Measurements from ENCODE around the gene TSPY8. TPM values are rescaled to one million over a fixed set of nuclear protein-coding genes. Genes with fewer than 3 reads are reported as not detected.
"Not testable (repeated sequence)": the region's sequence is repeated elsewhere in the genome, so short reads cannot be mapped to it uniquely, and the experiment has no call there.

TSPY8 gene, protein sequence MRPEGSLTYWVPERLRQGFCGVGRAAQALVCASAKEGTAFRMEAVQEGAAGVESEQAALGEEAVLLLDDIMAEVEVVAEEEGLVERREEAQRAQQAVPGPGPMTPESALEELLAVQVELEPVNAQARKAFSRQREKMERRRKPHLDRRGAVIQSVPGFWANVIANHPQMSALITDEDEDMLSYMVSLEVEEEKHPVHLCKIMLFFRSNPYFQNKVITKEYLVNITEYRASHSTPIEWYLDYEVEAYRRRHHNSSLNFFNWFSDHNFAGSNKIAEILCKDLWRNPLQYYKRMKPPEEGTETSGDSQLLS
- total RNA-seq: not detected

GRCh38 chrY:9357497-9357896, at the start of gene TSPY8:
Gene TSPY8, plus strand, starts transcription at chrY:9357797. Its CDS starts 46 bp downstream, at chrY:9357843.
- DNase-seq (ENCODE audit: low spot score): not testable (repeated sequence)

DNA sequence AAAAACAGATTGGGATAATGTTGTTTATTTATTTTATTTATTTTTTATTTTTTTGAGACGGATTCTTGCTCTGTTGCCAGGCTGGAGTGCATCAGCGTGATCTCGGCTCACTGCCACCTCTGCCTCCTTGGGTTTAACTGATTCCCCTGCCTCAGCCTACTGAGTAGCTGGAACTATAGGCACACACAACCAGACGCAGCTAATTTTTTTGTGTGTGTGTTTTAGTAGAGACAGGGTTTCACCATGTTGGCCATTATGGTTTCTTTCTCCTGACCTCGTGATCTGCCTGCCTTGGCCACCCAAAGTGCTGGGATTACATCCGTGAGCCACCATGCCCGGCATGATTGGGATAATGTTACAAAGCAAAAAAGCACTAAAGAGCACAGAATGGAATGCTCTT, 36.6 kb upstream of the TSPY8 start:
- no peak for DNase-seq (ENCODE audit: low spot score)

GRCh38 chrY:9337164-9337563, 20.4 kb upstream of the TSPY8 start, which contains the start of gene TSPY4:
Gene TSPY4, plus strand, starts transcription at chrY:9337464. Its CDS starts 46 bp downstream, at chrY:9337510.
- DNase-seq (ENCODE audit: low spot score): not testable (repeated sequence)

DNA sequence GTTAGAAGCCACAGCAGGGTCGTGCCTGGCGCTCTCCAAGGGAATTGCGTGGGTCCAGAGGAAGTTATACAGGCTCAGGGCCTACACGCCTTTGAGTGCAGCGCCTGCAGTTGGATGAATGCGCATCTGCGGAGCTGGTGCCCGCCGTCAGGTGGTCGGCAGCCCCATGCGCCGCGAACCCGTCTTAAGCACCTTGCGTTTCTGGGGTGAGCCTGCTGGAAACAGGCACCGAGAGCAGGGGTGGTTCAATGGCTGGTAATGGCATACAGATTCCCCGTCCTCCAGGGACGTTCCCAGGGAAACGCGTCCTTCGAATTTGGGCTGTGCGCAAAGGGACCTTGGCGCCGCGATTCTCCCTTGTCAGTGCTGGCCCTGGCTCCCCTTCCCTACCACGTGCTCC, 38.9 kb downstream of the TSPY8 start:
- DNase-seq (ENCODE audit: low spot score): not testable (repeated sequence)

DNA sequence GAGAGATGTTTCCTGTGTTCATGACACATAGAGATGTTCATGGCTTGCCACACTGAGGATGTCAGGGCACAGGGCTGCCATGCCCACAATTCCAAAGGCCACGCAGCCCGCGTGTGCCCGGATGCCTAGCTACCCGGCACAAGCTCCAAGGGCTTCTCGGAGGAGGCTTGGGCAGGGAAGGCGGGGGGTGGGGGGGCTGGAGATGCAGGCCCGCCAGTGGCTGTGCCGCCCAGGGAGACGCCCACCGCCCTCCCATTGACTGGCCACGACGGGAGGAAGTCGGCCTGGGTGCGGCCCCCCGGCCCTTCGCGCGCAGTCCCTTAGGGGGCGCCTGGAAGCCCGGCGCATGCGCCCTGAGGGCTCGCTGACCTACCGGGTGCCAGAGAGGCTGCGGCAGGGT, 40.5 kb downstream of the TSPY8 start, which contains the start of gene TSPY3:
TSPY3 (plus strand) TSS at position 301 of the 400 bp plus-strand sequence; CDS start at position 347, 46 bp downstream.
- DNase-seq (ENCODE audit: low spot score): not testable (repeated sequence)

Other genes with a start within 250 kb of the TSPY8 start
- gene TSPY4, start 20.3 kb upstream of the TSPY8 start, total RNA-seq: not detected
- gene TSPY3, start 40.6 kb downstream of the TSPY8 start, total RNA-seq: not detected
- not detected for gene TSPY1, start 109.2 kb downstream of the TSPY8 start, total RNA-seq
- gene TSPY9, start 129.5 kb downstream of the TSPY8 start, total RNA-seq: not detected
- gene TSPY10, start 170.1 kb downstream of the TSPY8 start, total RNA-seq: not detected

All from ureter (tissue), 1 donor.